Measurements from ENCODE around the gene KCTD13. TPM values are rescaled to one million over a fixed set of nuclear protein-coding genes. Genes with fewer than 3 reads are reported as not detected.
"Not testable (repeated sequence)": the region's sequence is repeated elsewhere in the genome, so short reads cannot be mapped to it uniquely, and the experiment has no call there.

Gene KCTD13
- polyA plus RNA-seq, 1 of the 3 experiments (the other 2 are of a cell fraction): 31.0 TPM

GRCh38 chr16:29871822-29872546 lies 54.0 kb downstream of the KCTD13 start:
- POLR2A ChIA-PET: no interaction called here
- 91% methylated on average over 14 of the region's 16 CpGs for WGBS (ENCODE audit: low lambda C conversion rate)
- CTCF ChIA-PET: interaction anchor here (0.8 kb wide), 1 partner anchor 8 kb away, joined by 3 read pairs; no protein-coding TSS in a partner anchor

GRCh38 chr16:29869067-29869466 lies 57.0 kb downstream of the KCTD13 start:
- H3K9ac ChIP-seq; H3K4me1 ChIP-seq (ENCODE audit: control insufficient read depth in 1 of 2, insufficient read depth in 2 of 2, low read depth in 1 of 2, low read length in 1 of 2); H3K4me3 ChIP-seq (ENCODE audit: low read depth in 2 of 2, low read length in 1 of 2); H4K20me1 ChIP-seq (ENCODE audit: insufficient read depth); DNase-seq; H3K27me3 ChIP-seq (ENCODE audit: insufficient read depth); H3K27ac ChIP-seq (ENCODE audit: low read depth in 2 of 2, low read length in 1 of 2); H3K9me2 ChIP-seq; H2AFZ ChIP-seq (ENCODE audit: low read depth); H3K36me3 ChIP-seq (replicated peaks in 1 of 2; ENCODE audit: control insufficient read depth in 1 of 2, insufficient read depth in 2 of 2, low read length in 1 of 2); H3F3A ChIP-seq (replicated peaks; ENCODE audit: insufficient read depth); H3K4me2 ChIP-seq; POLR2A ChIA-PET; H3K79me2 ChIP-seq (ENCODE audit: insufficient read depth); H3K9me3 ChIP-seq: not testable (repeated sequence)
- CTCF ChIA-PET: interaction anchor here (1.4 kb wide), 1 partner anchor 21 kb away, joined by 8 read pairs; no protein-coding TSS in a partner anchor
- 91% methylated on average over 8 of the region's 8 CpGs for WGBS (ENCODE audit: low lambda C conversion rate)

More at GRCh38 chr16:29871822-29872546, 54.0 kb downstream of the KCTD13 start:
- Histone ChIP-seq H3K27ac (ENCODE audit: low read depth in 2 of 2, low read length in 1 of 2) (no peak overlapping the region), H3K27me3 (ENCODE audit: insufficient read depth) (no peaks in the 10 kb centered on the region), H3K4me1 (ENCODE audit: control insufficient read depth in 1 of 2, insufficient read depth in 2 of 2, low read depth in 1 of 2, low read length in 1 of 2) (no peaks in the 10 kb centered on the region), H3F3A (replicated peaks; ENCODE audit: insufficient read depth) (no peaks in the 10 kb centered on the region), H3K9me2 (no peaks in the 10 kb centered on the region), H3K36me3 (replicated peaks in 1 of 2; ENCODE audit: control insufficient read depth in 1 of 2, insufficient read depth in 2 of 2, low read length in 1 of 2) (no peaks in the 10 kb centered on the region), H3K4me2 (no peak overlapping the region), H3K79me2 (ENCODE audit: insufficient read depth) (no peaks in the 10 kb centered on the region), H2AFZ (ENCODE audit: low read depth) (no peak overlapping the region), H3K4me3 (ENCODE audit: low read depth in 2 of 2, low read length in 1 of 2) (no peak overlapping the region), H3K9ac (no peak overlapping the region), H3K9me3 (no peaks in the 10 kb centered on the region), H4K20me1 (ENCODE audit: insufficient read depth) (no peaks in the 10 kb centered on the region)
- no peak for DNase-seq
- no peak for TF ChIP-seq CHD2 (IDR thresholded peaks at IDR 0.05; ENCODE audit: low read length, partially characterized antibody)
- no peak for TF ChIP-seq MEF2A (IDR thresholded peaks at IDR 0.05; ENCODE audit: borderline replicate concordance, low read depth)
- no peak for TF ChIP-seq RCOR1 (IDR thresholded peaks at IDR 0.05; ENCODE audit: low read length)
- no peak for TF ChIP-seq REST (IDR thresholded peaks at IDR 0.05; ENCODE audit: low read depth, low read length)
- TF ChIP-seq NRF1 (IDR thresholded peaks at IDR 0.05; ENCODE audit: low read depth, low read length): no peak
- no peak for TF ChIP-seq RXRA (IDR thresholded peaks at IDR 0.05; ENCODE audit: borderline replicate concordance, low read depth)
- TF ChIP-seq CTCF (IDR thresholded peaks at IDR 0.05): no peak
- TF ChIP-seq, protein P1, sequence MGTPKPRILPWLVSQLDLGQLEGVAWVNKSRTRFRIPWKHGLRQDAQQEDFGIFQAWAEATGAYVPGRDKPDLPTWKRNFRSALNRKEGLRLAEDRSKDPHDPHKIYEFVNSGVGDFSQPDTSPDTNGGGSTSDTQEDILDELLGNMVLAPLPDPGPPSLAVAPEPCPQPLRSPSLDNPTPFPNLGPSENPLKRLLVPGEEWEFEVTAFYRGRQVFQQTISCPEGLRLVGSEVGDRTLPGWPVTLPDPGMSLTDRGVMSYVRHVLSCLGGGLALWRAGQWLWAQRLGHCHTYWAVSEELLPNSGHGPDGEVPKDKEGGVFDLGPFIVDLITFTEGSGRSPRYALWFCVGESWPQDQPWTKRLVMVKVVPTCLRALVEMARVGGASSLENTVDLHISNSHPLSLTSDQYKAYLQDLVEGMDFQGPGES (IDR thresholded peaks at IDR 0.05; ENCODE audit: low read depth, low read length): no peak
- no peak for TF ChIP-seq TEAD4 (IDR thresholded peaks at IDR 0.05; ENCODE audit: borderline replicate concordance, insufficient read depth)
- TF ChIP-seq GABPA (IDR thresholded peaks at IDR 0.05; ENCODE audit: low read depth): no peak
- no peak for TF ChIP-seq RFX5 (IDR thresholded peaks at IDR 0.05; ENCODE audit: low read length)
- TF ChIP-seq SMC3 (IDR thresholded peaks at IDR 0.05; ENCODE audit: low read depth, low read length): no peak

Data from SK-N-SH (cell line).